Activated naive CD4-positive, alpha-beta T cell treated with anti-CD3 and anti-CD28 coated beads, Interleukin-2, amount 50 U/mL, for 72 hours (primary cell): ENCODE measurements around the gene OR5AS1. TPM values are rescaled to one million over a fixed set of nuclear protein-coding genes. Genes with fewer than 3 reads are reported as not detected.
"Not testable (repeated sequence)": the region's sequence is repeated elsewhere in the genome, so short reads cannot be mapped to it uniquely, and the experiment has no call there.

Experiments
- ATAC-seq, 2 donors: fragments of 150-1000 bp; cut with Tn5 transposase; 2 replicates each; pipeline ENCODE4 v1.10.0; 2021; ENCODE audit warnings: mild to moderate bottlenecking in 2 of 2, moderate library complexity in 2 of 2
- DNase-seq, 2 donors: peaks; one replicate each; pipeline ENCODE4 v3.0.0; 2021 to 2022; ENCODE audit warnings: low spot score in 2 of 2
- H3K27ac Mint-ChIP-seq, 2 donors: one replicate each; pipeline ENCODE4 v1.8.0; 2022; ENCODE audit warnings: mild to moderate bottlenecking in 2 of 2, mixed read lengths in 2 of 2
- H3K36me3 Mint-ChIP-seq, 2 donors: one replicate each; pipeline ENCODE4 v1.8.0; 2022; ENCODE audit warnings: mixed read lengths in 2 of 2
- H3K9me3 Mint-ChIP-seq, 2 donors: one replicate each; pipeline ENCODE4 v1.8.0; 2022; ENCODE audit warnings: mixed read lengths in 2 of 2
- total RNA-seq, 2 donors: library from RNA; stranded (reverse); gene quantifications; one replicate each; pipeline ENCODE4 v1.2.3, GENCODE V29; 2022

The OR5AS1 gene
- not detected for total RNA-seq

GRCh38 chr11:56027354-56027753 is at the start of gene OR5AS1:
TSS of gene OR5AS1 (plus strand) at chr11:56027654. CDS start at chr11:56030419, 2,765 bp downstream.
- no peak for DNase-seq
- peaks cover 0 to 7% of the 10 kb centered on the region in 2 donors for H3K9me3 Mint-ChIP-seq
- no peak within 1 kb of the TSS for H3K27ac Mint-ChIP-seq
- ATAC-seq = no peak
- no peaks in the 10 kb centered on the region for H3K36me3 Mint-ChIP-seq

GRCh38 chr11:55994525-55994924 is 32.9 kb upstream of the OR5AS1 start, which contains the start of gene OR5F1:
TSS of gene OR5F1 (minus strand) at chr11:55994625. CDS start at chr11:55994625, 0 bp downstream.
- Mint-ChIP-seq H3K27ac (no peak within 1 kb of the TSS), H3K36me3 (no peaks in the 10 kb centered on the region), H3K9me3 (peaks cover 25% of the 10 kb centered on the region in 2 donors)
- no peak for ATAC-seq
- no peak for DNase-seq

GRCh38 chr11:56010716-56011115 is 16.7 kb upstream of the OR5AS1 start:
- H3K36me3 Mint-ChIP-seq = no peaks in the 10 kb centered on the region
- ATAC-seq = no peak

GRCh38 chr11:56013805-56014204 is 13.6 kb upstream of the OR5AS1 start:
- no peak overlapping the region for H3K27ac Mint-ChIP-seq
- DNase-seq (no peak), ATAC-seq (no peak)
- peaks cover 23 to 32% of the 10 kb centered on the region in 2 donors for H3K9me3 Mint-ChIP-seq
- H3K36me3 Mint-ChIP-seq = peaks cover 0 to 6% of the 10 kb centered on the region in 2 donors

More at GRCh38 chr11:56010716-56011115, 16.7 kb upstream of the OR5AS1 start:
- DNase-seq = no peak
- Mint-ChIP-seq H3K9me3 (peaks cover 15 to 32% of the 10 kb centered on the region in 2 donors), H3K27ac (no peak overlapping the region)

- ATAC-seq = no peak
- peaks cover 12 to 17% of the 10 kb centered on the region in 2 donors for H3K9me3 Mint-ChIP-seq
- H3K27ac Mint-ChIP-seq = no peak overlapping the region
- no peak for DNase-seq
- peaks cover 0 to 11% of the 10 kb centered on the region in 2 donors for H3K36me3 Mint-ChIP-seq
These were observed 18.1 kb downstream of the OR5AS1 start for GRCh38 chr11:56045538-56045937.

- ATAC-seq (no peak), DNase-seq (no peak)
- peaks cover 0 to under 1% of the 10 kb centered on the region in 2 donors for H3K36me3 Mint-ChIP-seq
- no peak overlapping the region for H3K27ac Mint-ChIP-seq
- peaks cover 9 to 11% of the 10 kb centered on the region in 2 donors for H3K9me3 Mint-ChIP-seq
These were observed 21.0 kb downstream of the OR5AS1 start for GRCh38 chr11:56048480-56048879.

GRCh38 chr11:56049487-56049886 is 22.0 kb downstream of the OR5AS1 start:
- peaks cover 11 to 12% of the 10 kb centered on the region in 2 donors for H3K9me3 Mint-ChIP-seq
- H3K27ac Mint-ChIP-seq = no peak overlapping the region
- ATAC-seq (no peak), DNase-seq (no peak)
- peaks cover 0 to under 1% of the 10 kb centered on the region in 2 donors for H3K36me3 Mint-ChIP-seq

- Mint-ChIP-seq H3K9me3 (peaks cover 25 to 26% of the 10 kb centered on the region in 2 donors), H3K36me3 (peaks cover 0 to 19% of the 10 kb centered on the region in 2 donors)
- ATAC-seq, H3K27ac Mint-ChIP-seq, DNase-seq: not testable (repeated sequence)
These were observed 28.9 kb downstream of the OR5AS1 start for GRCh38 chr11:56056366-56056765.

GRCh38 chr11:56057661-56058237 is 30.3 kb downstream of the OR5AS1 start:
- not testable (repeated sequence) for DNase-seq, ATAC-seq, H3K27ac Mint-ChIP-seq
- peaks cover 20% of the 10 kb centered on the region in 2 donors for H3K9me3 Mint-ChIP-seq
- H3K36me3 Mint-ChIP-seq = peaks cover 0 to 19% of the 10 kb centered on the region in 2 donors

- not testable (repeated sequence) for DNase-seq, ATAC-seq
- Mint-ChIP-seq H3K9me3 (peaks cover 20% of the 10 kb centered on the region in 2 donors), H3K36me3 (peaks cover 0 to 19% of the 10 kb centered on the region in 2 donors), H3K27ac (peak overlapping the region in 1 of 2 donors; percentile 57)
These were observed 30.9 kb downstream of the OR5AS1 start for GRCh38 chr11:56058260-56058780.

GRCh38 chr11:56066980-56067379 is 39.5 kb downstream of the OR5AS1 start:
- H3K9me3 Mint-ChIP-seq = peaks cover 10 to 21% of the 10 kb centered on the region in 2 donors
- no peak for DNase-seq
- no peaks in the 10 kb centered on the region for H3K36me3 Mint-ChIP-seq
- ATAC-seq = no peak
- no peak overlapping the region for H3K27ac Mint-ChIP-seq

Other genes with a start within 250 kb of the OR5AS1 start
- not detected for gene OR5D14, start 232.1 kb upstream of the OR5AS1 start, total RNA-seq
- not detected for gene OR5L1, start 216.3 kb upstream of the OR5AS1 start, total RNA-seq
- not detected for gene OR5D18, start 208.0 kb upstream of the OR5AS1 start, total RNA-seq
- gene OR5L2, start 200.4 kb upstream of the OR5AS1 start, total RNA-seq = not detected
- not detected for gene OR5D16, start 188.9 kb upstream of the OR5AS1 start, total RNA-seq
- gene TRIM51, start 144.4 kb upstream of the OR5AS1 start, total RNA-seq = not detected
- gene OR5W2, start 113.1 kb upstream of the OR5AS1 start, total RNA-seq = not detected
- not detected for gene OR5I1, start 91.3 kb upstream of the OR5AS1 start, total RNA-seq
- not detected for gene OR10AG1, start 57.7 kb upstream of the OR5AS1 start, total RNA-seq
- not detected for gene OR5F1, start 33.0 kb upstream of the OR5AS1 start, total RNA-seq
- gene OR8I2, start 65.7 kb downstream of the OR5AS1 start, total RNA-seq = not detected
- not detected for gene OR8H2, start 76.0 kb downstream of the OR5AS1 start, total RNA-seq
- gene OR8H3, start 94.7 kb downstream of the OR5AS1 start, total RNA-seq = not detected
- not detected for gene OR8J3, start 112.5 kb downstream of the OR5AS1 start, total RNA-seq
- gene OR8K5, start 132.7 kb downstream of the OR5AS1 start, total RNA-seq = not detected
- not detected for gene OR5J2, start 149.0 kb downstream of the OR5AS1 start, total RNA-seq
- gene OR5T2, start 206.6 kb downstream of the OR5AS1 start, total RNA-seq = not detected
- gene OR5T3, start 224.6 kb downstream of the OR5AS1 start, total RNA-seq = not detected
- gene OR5T1, start 246.5 kb downstream of the OR5AS1 start, total RNA-seq = not detected